Esophagus squamous epithelium (tissue), 5 donors: ENCODE results near the gene PBX3. TPM values are rescaled to one million over a fixed set of nuclear protein-coding genes. Genes with fewer than 3 reads are reported as not detected.

Experiments used
- DNase-seq: peaks from one replicate; lab custom pipeline; 2025; lab: John Stamatoyannopoulos, UW
- H3K27ac ChIP-seq, 4 donors: fragments of 200-600 bp; sonication (generic); one replicate each; pipeline ENCODE4 v1.5.1; 2016 to 2019; ENCODE audit warnings: mild to moderate bottlenecking in 1 of 4
- H3K27me3 ChIP-seq, 4 donors: fragments of 200-600 bp; sonication (generic); 1 replicate in 3 of 4; 2 replicates in 1 of 4; pipeline versions ENCODE4 v1.5.1 to v1.6.0; 2017 to 2021; ENCODE audit warnings: antibody characterized with exemption in 1 of 4
- H3K36me3 ChIP-seq, 3 donors: fragments of 200-600 bp; sonication (generic); one replicate each; pipeline ENCODE4 v1.5.1; 2016 to 2019
- H3K4me1 ChIP-seq, 3 donors: fragments of 200-600 bp; sonication (generic); one replicate each; pipeline ENCODE4 v1.5.1; 2017 to 2019
- H3K4me3 ChIP-seq, 4 donors: fragments of 200-600 bp; sonication (generic); 1 replicate in 3 of 4; 2 replicates in 1 of 4; pipeline ENCODE4 v1.5.1; 2016 to 2019; ENCODE audit warnings: mild to moderate bottlenecking in 2 of 4, moderate library complexity in 1 of 4
- H3K9me3 ChIP-seq, 3 donors: fragments of 200-600 bp; sonication (generic); one replicate each; pipeline ENCODE4 v1.5.1; 2016 to 2019
- POLR2A ChIP-seq, 4 donors: fragments of 450-650 bp; IDR thresholded peaks; one replicate each; pipeline ENCODE4 v1.6.1; 2017; ENCODE audit warnings: antibody characterized with exemption in 4 of 4, mild to moderate bottlenecking in 4 of 4, moderate library complexity in 3 of 4
- WGBS, 2 donors: methylation state at CpG; one replicate each; pipeline ENCODE4 v1.1.5; 2018; 5-methylcytosine and 5-hydroxymethylcytosine counted together
- intact Hi-C: fragments of 100-400 bp; cut with DNase I; formaldehyde crosslinking; loops from one replicate; pipeline ENCODE4 v1.15.0; 2022
- total RNA-seq, 4 donors: library from RNA; depleted of rRNA; stranded (reverse); fragments of >200 nt; gene quantifications; one replicate each; pipeline ENCODE4 v1.1.0, GENCODE V29; 2016
- TF ChIP-seq, protein P1 (sequence below), 6 experiments: fragments of 450-650 bp in 4 of 6; fragments of 200-600 bp in 2 of 6; sonication (generic) in 2 of 6; IDR thresholded peaks; one replicate each; pipeline ENCODE4 v1.5.1; 2016 to 2019; ENCODE audit warnings: antibody characterized with exemption in 6 of 6, mild to moderate bottlenecking in 4 of 6, moderate library complexity in 4 of 6
- donor health status: DM: yes; HTN: yes; CAD: no.

Gene PBX3
- total RNA-seq, 4 donors from 2014 or later: 10.2 to 27.1 (median 12.7) TPM

DNA sequence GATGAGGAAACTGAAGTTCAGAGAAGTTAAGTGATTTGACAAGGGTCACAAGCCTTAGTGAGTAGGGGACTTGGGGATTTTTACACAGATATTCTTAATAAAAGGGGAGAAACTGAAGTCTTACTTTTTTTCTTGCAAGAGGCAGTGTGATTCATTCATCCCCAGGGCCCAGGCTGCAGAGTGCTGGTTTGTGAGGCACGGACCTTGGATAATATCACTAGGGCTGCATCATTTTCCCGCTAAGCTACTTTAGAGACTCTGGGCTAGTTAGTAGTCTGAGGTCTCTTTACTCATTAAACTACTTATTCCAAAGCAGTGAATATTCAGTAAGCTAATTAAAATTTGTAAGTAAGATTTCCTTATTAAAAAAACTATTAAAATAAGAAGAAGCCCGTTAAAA is 195.0 kb downstream of the PBX3 start:
- intact Hi-C loops: no loop called here
- WGBS, 2 donors: 89 to 96% methylated on average over 3 of the region's 3 CpGs
- Histone ChIP-seq H3K36me3 (peaks cover 0 to 16% (median 0%) of the 10 kb centered on the region in 3 donors), H3K9me3 (peaks cover 0 to 11% (median 4%) of the 10 kb centered on the region in 3 donors), H3K4me3 (no peak overlapping the region), H3K27me3 (no peaks in the 10 kb centered on the region), H3K4me1 (no peaks in the 10 kb centered on the region), H3K27ac (no peak overlapping the region)
- DNase-seq: no peak
- TF ChIP-seq, protein P1, sequence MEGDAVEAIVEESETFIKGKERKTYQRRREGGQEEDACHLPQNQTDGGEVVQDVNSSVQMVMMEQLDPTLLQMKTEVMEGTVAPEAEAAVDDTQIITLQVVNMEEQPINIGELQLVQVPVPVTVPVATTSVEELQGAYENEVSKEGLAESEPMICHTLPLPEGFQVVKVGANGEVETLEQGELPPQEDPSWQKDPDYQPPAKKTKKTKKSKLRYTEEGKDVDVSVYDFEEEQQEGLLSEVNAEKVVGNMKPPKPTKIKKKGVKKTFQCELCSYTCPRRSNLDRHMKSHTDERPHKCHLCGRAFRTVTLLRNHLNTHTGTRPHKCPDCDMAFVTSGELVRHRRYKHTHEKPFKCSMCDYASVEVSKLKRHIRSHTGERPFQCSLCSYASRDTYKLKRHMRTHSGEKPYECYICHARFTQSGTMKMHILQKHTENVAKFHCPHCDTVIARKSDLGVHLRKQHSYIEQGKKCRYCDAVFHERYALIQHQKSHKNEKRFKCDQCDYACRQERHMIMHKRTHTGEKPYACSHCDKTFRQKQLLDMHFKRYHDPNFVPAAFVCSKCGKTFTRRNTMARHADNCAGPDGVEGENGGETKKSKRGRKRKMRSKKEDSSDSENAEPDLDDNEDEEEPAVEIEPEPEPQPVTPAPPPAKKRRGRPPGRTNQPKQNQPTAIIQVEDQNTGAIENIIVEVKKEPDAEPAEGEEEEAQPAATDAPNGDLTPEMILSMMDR (IDR thresholded peaks at IDR 0.05): no peak
- TF ChIP-seq POLR2A (IDR thresholded peaks at IDR 0.05): no peak

DNA sequence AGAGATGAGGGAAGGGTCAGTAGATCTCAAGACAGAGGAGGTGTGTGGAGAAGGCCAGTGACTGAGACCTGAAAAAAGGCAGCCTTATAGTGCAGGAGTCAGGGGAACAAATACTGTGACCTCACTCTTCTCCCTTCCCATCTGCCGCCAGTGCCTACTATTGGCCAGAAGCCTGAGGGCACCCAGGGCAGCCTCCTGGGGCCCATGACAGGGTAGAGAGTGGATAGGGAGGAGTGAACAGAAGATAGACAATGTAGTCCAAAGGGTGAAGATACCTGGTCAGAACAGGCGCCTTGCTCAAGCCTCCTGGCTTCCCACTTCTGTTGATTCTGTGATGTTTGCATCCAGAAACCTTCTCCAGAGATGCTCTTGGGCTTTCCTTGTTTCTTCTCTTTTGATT is 196.7 kb downstream of the PBX3 start:
- H3K4me1 ChIP-seq: peaks cover 0 to 3% (median 0%) of the 10 kb centered on the region in 3 donors
- H3K27me3 ChIP-seq: no peaks in the 10 kb centered on the region
- peaks cover 0 to 11% (median 4%) of the 10 kb centered on the region in 3 donors for H3K9me3 ChIP-seq
- WGBS, 2 donors: 89 to 95% methylated on average over 2 of the region's 2 CpGs
- DNase-seq: no peak
- no peak overlapping the region for H3K27ac ChIP-seq
- no peak overlapping the region for H3K4me3 ChIP-seq
- intact Hi-C loops: no loop called here
- peaks cover 0 to 16% (median 0%) of the 10 kb centered on the region in 3 donors for H3K36me3 ChIP-seq
- TF ChIP-seq, protein P1 (IDR thresholded peaks at IDR 0.05): no peak
- no peak for TF ChIP-seq POLR2A (IDR thresholded peaks at IDR 0.05)

DNA sequence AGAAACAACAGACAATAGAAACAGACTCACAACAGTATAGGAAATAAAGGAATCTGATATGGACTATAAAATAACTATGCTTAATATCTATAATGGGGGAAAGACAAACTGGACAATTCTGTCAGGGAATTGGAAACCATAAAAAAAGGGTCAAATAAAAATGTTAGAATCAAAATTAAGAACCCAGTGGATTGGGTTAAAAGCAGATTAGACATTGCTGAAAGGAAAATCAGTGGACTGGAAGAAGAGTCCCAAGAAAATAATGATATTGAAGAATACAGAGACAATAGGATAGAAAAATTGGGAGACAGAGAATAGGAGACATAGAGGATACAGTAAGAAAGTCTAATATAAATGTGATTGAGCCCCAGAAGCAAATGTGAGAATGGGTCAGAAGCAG is 199.2 kb downstream of the PBX3 start:
- no peak for TF ChIP-seq POLR2A (IDR thresholded peaks at IDR 0.05)
- TF ChIP-seq, protein P1 (IDR thresholded peaks at IDR 0.05): no peak
- no peak overlapping the region for H3K4me3 ChIP-seq
- no peak overlapping the region for H3K27ac ChIP-seq
- DNase-seq: no peak
- H3K4me1 ChIP-seq: peaks cover 0 to 12% (median 0%) of the 10 kb centered on the region in 3 donors
- no peaks in the 10 kb centered on the region for H3K27me3 ChIP-seq
- intact Hi-C loops: no loop called here
- H3K36me3 ChIP-seq: peaks cover 0 to 16% (median 0%) of the 10 kb centered on the region in 3 donors
- peaks cover 0 to 11% (median 4%) of the 10 kb centered on the region in 3 donors for H3K9me3 ChIP-seq

DNA sequence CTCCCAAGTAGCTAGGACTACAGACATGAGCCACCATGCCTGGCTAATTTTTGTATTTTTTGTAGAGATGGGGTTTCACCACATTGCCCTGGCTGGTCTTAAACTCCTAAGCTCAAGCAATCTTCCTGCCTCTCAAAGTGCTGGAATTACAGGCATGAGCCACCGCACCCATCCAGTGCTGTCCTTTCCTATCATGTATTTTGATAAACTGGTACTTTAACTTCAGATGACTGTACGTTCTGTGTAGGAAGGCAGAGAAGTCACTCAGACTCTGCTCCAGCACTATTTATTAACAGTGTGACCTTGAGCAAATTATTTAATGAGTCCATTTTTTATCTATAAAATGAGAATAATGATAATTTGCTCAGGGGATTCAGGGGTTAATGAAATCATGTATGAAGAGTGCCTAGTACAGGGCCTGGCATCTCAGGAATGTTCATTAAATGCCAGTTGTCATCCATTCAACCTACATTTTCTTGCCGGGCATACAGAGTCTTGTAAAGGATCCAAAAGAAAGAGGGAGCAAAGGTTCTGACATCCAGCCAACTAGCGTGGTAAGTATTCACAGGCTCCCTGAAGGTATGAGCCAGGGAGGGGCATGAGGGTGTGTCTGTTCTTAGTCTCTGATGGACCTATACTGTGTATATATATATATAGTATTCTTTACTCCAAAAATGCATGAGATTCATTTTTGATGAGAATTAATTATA is 201.9 kb downstream of the PBX3 start:
- no peak for DNase-seq
- no peak overlapping the region for H3K27ac ChIP-seq

More for the DNA sequence above, 201.9 kb downstream of the PBX3 start:
- peaks cover 0 to 16% (median 0%) of the 10 kb centered on the region in 3 donors for H3K36me3 ChIP-seq
- peaks cover 0 to 12% (median 0%) of the 10 kb centered on the region in 3 donors for H3K4me1 ChIP-seq
- no peak overlapping the region for H3K4me3 ChIP-seq
- no peak for TF ChIP-seq POLR2A (IDR thresholded peaks at IDR 0.05)
- TF ChIP-seq, protein P1 (IDR thresholded peaks at IDR 0.05): no peak
- peaks cover 0 to 11% (median 4%) of the 10 kb centered on the region in 3 donors for H3K9me3 ChIP-seq
- intact Hi-C loops: no loop called here
- H3K27me3 ChIP-seq: no peaks in the 10 kb centered on the region
- WGBS, 2 donors: 52 to 69% methylated on average over 4 of the region's 4 CpGs
